ENCODE measurements around the gene CCL8. TPM values are rescaled to one million over a fixed set of nuclear protein-coding genes. Genes with fewer than 3 reads are reported as not detected.

The CCL8 gene
- polyA plus RNA-seq (ENCODE audit: insufficient read length in 4 of 4), result 1 to 10 TPM in 1 of 4 donors, under 1 TPM in 2, not detected in 1; 0.20 to 4.2 (median 0.39) TPM

GRCh38 chr17:34319039-34319483 is at the start of gene CCL8:
Gene CCL8 (plus strand): TSS chr17:34319435. CDS start chr17:34319502, 67 bp downstream.
- DNase-seq (ENCODE audit: low read depth in 4 of 4, low spot score in 3 of 4), result no peak

- DNase-seq (ENCODE audit: low read depth in 4 of 4, low spot score in 3 of 4), result no peak
These were observed 49.3 kb upstream of the CCL8 start, which contains the start of gene CCL7 for GRCh38 chr17:34269969-34270368. Gene CCL7 (plus strand): TSS chr17:34270221. CDS start chr17:34270291, 70 bp downstream.

GRCh38 chr17:34275881-34276280 is 43.4 kb upstream of the CCL8 start:
- no peak for DNase-seq (ENCODE audit: low read depth in 4 of 4, low spot score in 3 of 4)

- DNase-seq (ENCODE audit: low read depth in 4 of 4, low spot score in 3 of 4), result no peak
These were observed 42.4 kb upstream of the CCL8 start for GRCh38 chr17:34276826-34277225.

- no peak for DNase-seq (ENCODE audit: low read depth in 4 of 4, low spot score in 3 of 4)
These were observed 35.7 kb upstream of the CCL8 start for GRCh38 chr17:34283571-34283970.

- DNase-seq (ENCODE audit: low read depth in 4 of 4, low spot score in 3 of 4), result peak in 3 of 4 donors; percentile 16 to 31 (median 25)
These were observed 33.9 kb upstream of the CCL8 start, which contains the start of gene CCL11 for GRCh38 chr17:34285286-34285792. Gene CCL11 (plus strand): TSS chr17:34285742. CDS start chr17:34285809, 67 bp downstream.

GRCh38 chr17:34287875-34288274 is 31.4 kb upstream of the CCL8 start:
- DNase-seq (ENCODE audit: low read depth in 4 of 4, low spot score in 3 of 4), result no peak

- DNase-seq (ENCODE audit: low read depth in 4 of 4, low spot score in 3 of 4), result no peak
These were observed 28.6 kb upstream of the CCL8 start for GRCh38 chr17:34290586-34290985.

- no peak for DNase-seq (ENCODE audit: low read depth in 4 of 4, low spot score in 3 of 4)
These were observed 27.4 kb upstream of the CCL8 start for GRCh38 chr17:34291721-34292348.

- DNase-seq (ENCODE audit: low read depth in 4 of 4, low spot score in 3 of 4), result no peak
These were observed 20.2 kb upstream of the CCL8 start for GRCh38 chr17:34299027-34299426.

GRCh38 chr17:34299956-34300577 is 19.2 kb upstream of the CCL8 start:
- no peak for DNase-seq (ENCODE audit: low read depth in 4 of 4, low spot score in 3 of 4)

GRCh38 chr17:34300652-34301370 is 18.4 kb upstream of the CCL8 start:
- DNase-seq (ENCODE audit: low read depth in 4 of 4, low spot score in 3 of 4), result no peak

- no peak for DNase-seq (ENCODE audit: low read depth in 4 of 4, low spot score in 3 of 4)
These were observed 17.2 kb upstream of the CCL8 start for GRCh38 chr17:34301986-34302385.

GRCh38 chr17:34302636-34303035 is 16.6 kb upstream of the CCL8 start:
- no peak for DNase-seq (ENCODE audit: low read depth in 4 of 4, low spot score in 3 of 4)

GRCh38 chr17:34303606-34304005 is 15.6 kb upstream of the CCL8 start:
- no peak for DNase-seq (ENCODE audit: low read depth in 4 of 4, low spot score in 3 of 4)

- DNase-seq (ENCODE audit: low read depth in 4 of 4, low spot score in 3 of 4), result no peak
These were observed 14.2 kb upstream of the CCL8 start for GRCh38 chr17:34305061-34305460.

- no peak for DNase-seq (ENCODE audit: low read depth in 4 of 4, low spot score in 3 of 4)
These were observed 13.6 kb upstream of the CCL8 start for GRCh38 chr17:34305606-34306005.

- no peak for DNase-seq (ENCODE audit: low read depth in 4 of 4, low spot score in 3 of 4)
These were observed 12.8 kb upstream of the CCL8 start for GRCh38 chr17:34306466-34306865.

GRCh38 chr17:34307110-34307509 is 12.1 kb upstream of the CCL8 start:
- DNase-seq (ENCODE audit: low read depth in 4 of 4, low spot score in 3 of 4), result no peak

- no peak for DNase-seq (ENCODE audit: low read depth in 4 of 4, low spot score in 3 of 4)
These were observed 10.9 kb upstream of the CCL8 start for GRCh38 chr17:34308371-34308770.

GRCh38 chr17:34311291-34311690 is 7.9 kb upstream of the CCL8 start:
- DNase-seq (ENCODE audit: low read depth in 4 of 4, low spot score in 3 of 4), result no peak
